ENCODE data around the gene TCF23. TPM values are rescaled to one million over a fixed set of nuclear protein-coding genes. Genes with fewer than 3 reads are reported as not detected.
"Not testable (repeated sequence)": the region's sequence is repeated elsewhere in the genome, so short reads cannot be mapped to it uniquely, and the experiment has no call there.

TCF23 gene
- under 1 TPM; 0.19 to 0.86 (median 0.36) TPM for polyA plus RNA-seq (ENCODE audit: insufficient read length in 10 of 10)
- long read RNA-seq, donor 1: 0 reads
- long read RNA-seq, donor 2: 0 reads
- long read RNA-seq, donor 3: 0 reads
- long read RNA-seq, donor 4: 0 reads
- long read RNA-seq, donor 5: 0 reads
- long read RNA-seq, donor 6: 0 reads
- long read RNA-seq, donor 7: 0 reads
- long read RNA-seq, donor 8: 0 reads
- long read RNA-seq, donor 9: 0 reads

- DNase-seq: peak in 1 of 3 donors; percentile 44
These were observed at the start of gene TCF23 for GRCh38 chr2:27148801-27149439. TCF23 (plus strand) TSS chr2:27149004; CDS start chr2:27149134, 130 bp downstream.

- no peak for DNase-seq
These were observed 49.4 kb upstream of the TCF23 start for GRCh38 chr2:27099334-27099955.

GRCh38 chr2:27100036-27100435, 48.8 kb upstream of the TCF23 start:
- DNase-seq: no peak

GRCh38 chr2:27102329-27102728, 46.5 kb upstream of the TCF23 start:
- DNase-seq: no peak

GRCh38 chr2:27105981-27106380, 42.8 kb upstream of the TCF23 start:
- no peak for DNase-seq

GRCh38 chr2:27108221-27108620, 40.6 kb upstream of the TCF23 start:
- no peak for DNase-seq

- no peak for DNase-seq
These were observed 39.7 kb upstream of the TCF23 start for GRCh38 chr2:27109083-27109482.

- not testable (repeated sequence) for DNase-seq
These were observed 38.0 kb upstream of the TCF23 start for GRCh38 chr2:27110603-27111352.

GRCh38 chr2:27111392-27112078, 37.3 kb upstream of the TCF23 start:
- DNase-seq: not testable (repeated sequence)

GRCh38 chr2:27115519-27115918, 33.3 kb upstream of the TCF23 start:
- DNase-seq: no peak

- DNase-seq: no peak
These were observed 30.7 kb upstream of the TCF23 start for GRCh38 chr2:27117995-27118524.

GRCh38 chr2:27118525-27119329, 30.1 kb upstream of the TCF23 start, which contains the start of gene CGREF1:
CGREF1 (minus strand) TSS chr2:27119128; CDS start chr2:27104366, 14,762 bp downstream.
- no peak for DNase-seq

- DNase-seq: not testable (repeated sequence)
These were observed 29.5 kb upstream of the TCF23 start for GRCh38 chr2:27119330-27119670.

GRCh38 chr2:27121906-27122305, 26.9 kb upstream of the TCF23 start:
- DNase-seq: no peak

- DNase-seq: no peak
These were observed 26.0 kb upstream of the TCF23 start for GRCh38 chr2:27122791-27123190.

GRCh38 chr2:27123302-27124150, 25.3 kb upstream of the TCF23 start, which contains the start of gene ABHD1:
ABHD1 (plus strand) TSS chr2:27123815; CDS start chr2:27123949, 134 bp downstream.
- DNase-seq: peak in 1 of 3 donors; percentile 66

- no peak for DNase-seq
These were observed 23.7 kb upstream of the TCF23 start for GRCh38 chr2:27125104-27125503.

GRCh38 chr2:27126252-27126710, 22.5 kb upstream of the TCF23 start:
- DNase-seq: no peak

- no peak for DNase-seq
These were observed 20.7 kb upstream of the TCF23 start for GRCh38 chr2:27127883-27128667.
